ENCODE results near the gene PRDX5. TPM values are rescaled to one million over a fixed set of nuclear protein-coding genes. Genes with fewer than 3 reads are reported as not detected.

The PRDX5 gene
- total RNA-seq, 2 experiments from 2014 or later: 137 to 139 TPM

DNA sequence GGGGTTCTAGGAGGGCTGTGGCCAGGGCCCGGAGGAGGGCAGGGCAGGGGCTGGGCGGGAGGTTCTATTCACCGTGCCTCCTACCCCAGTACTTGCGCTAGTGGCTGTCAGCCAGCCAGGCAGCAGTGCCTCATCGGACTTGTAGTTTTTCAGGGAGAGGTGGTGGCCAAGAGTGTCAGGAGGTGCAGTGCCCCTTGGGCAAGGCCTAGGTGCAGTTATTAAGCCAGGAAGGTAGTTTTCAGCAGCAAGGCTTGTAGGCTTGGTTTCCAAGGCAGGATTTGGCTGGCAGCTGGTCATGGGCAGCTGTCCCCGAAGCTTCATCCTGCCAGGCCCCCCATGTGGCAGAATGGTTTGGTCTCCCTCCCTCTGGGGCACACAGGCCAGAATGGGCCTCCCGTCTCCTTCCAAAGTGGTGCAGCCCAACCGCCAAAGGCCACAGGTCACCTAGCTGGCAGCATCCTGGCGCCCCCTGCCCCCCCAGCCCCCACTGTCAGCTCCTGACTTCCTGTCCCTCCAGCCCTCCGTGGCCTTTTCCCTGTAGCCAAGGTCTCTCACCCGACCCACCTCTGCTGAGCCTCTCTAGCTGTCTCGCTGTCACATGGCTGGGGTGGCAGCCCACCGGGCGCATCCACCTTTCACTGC lies 30.6 kb downstream of the PRDX5 start:
- H3K27ac Mint-ChIP-seq: no peak overlapping the region
- POLR2A ChIA-PET: interaction anchor here (4.2 kb wide), 1 partner anchor 10 kb away, joined by 29 read pairs; the partner anchor contains the start of gene RPS6KA4

DNA sequence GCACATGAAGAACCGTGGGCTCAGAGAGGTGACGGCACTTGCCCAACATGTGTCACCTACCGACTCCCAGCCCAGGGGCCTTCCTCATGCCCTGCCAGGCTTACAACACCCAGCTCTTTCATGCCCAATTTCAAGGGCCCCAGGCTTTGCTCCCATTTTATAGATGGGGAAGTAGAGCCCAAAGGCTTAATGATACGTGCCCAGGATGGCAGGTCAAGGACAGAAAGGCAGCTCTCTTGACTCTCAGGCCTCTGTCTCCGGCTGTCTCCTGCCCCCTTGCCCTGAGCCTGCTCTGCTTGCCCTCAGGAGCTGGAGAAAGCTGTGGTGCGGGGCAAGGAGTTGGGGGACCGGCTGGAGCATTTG lies 31.1 kb downstream of the PRDX5 start:
- ChIA-PET CTCF (interaction anchor here (1.2 to 1.3 kb wide), 2 partner anchors 9 to 17 kb away, joined by 3 to 4 read pairs; no protein-coding TSS in a partner anchor), POLR2A (interaction anchor here (0.6 to 4.2 kb wide), 2 partner anchors 10 to 11 kb away, joined by 3 to 29 read pairs; partner anchors contain the start of gene RPS6KA4)
- H3K27ac Mint-ChIP-seq: no peak overlapping the region

More for the DNA sequence above, 30.6 kb downstream of the PRDX5 start:
- peaks cover 20% of the 10 kb centered on the region for H3K36me3 Mint-ChIP-seq (ENCODE audit: low read depth)
- no peak overlapping the region for H3K4me3 Mint-ChIP-seq
- no peaks in the 10 kb centered on the region for H3K27me3 Mint-ChIP-seq
- H3K4me1 Mint-ChIP-seq: peaks cover 13% of the 10 kb centered on the region
- H3K9me3 Mint-ChIP-seq: no peaks in the 10 kb centered on the region
- CTCF ChIA-PET: interaction anchor here (1.2 kb wide), 1 partner anchor 10 kb away, joined by 3 read pairs; no protein-coding TSS in a partner anchor
- DNase-seq: no peak

DNA sequence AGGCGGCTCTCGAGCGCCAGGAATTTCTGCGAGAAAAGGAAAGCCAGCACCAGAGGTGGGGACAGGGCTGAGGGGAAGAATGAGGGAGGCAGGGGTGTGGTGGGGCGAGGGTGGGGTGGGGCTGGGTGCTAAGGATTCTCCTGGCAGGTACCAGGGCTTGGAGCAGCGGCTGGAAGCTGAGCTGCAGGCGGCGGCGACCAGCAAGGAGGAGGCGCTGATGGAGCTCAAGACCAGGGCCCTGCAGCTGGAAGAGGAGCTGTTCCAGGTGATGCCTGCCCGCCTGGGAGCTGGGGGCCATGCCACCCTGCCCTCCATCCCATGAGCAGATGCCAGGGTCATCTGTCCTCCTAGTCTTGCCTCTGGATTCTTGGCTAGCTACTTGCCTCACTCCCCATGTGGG lies 31.5 kb downstream of the PRDX5 start:
- H3K9me3 Mint-ChIP-seq: no peaks in the 10 kb centered on the region
- ChIA-PET CTCF (interaction anchor here (1.3 kb wide), 1 partner anchor 18 kb away, joined by 4 read pairs; no protein-coding TSS in a partner anchor), POLR2A (interaction anchor here (0.6 to 4.2 kb wide), 3 partner anchors 9 to 11 kb away, joined by 3 to 29 read pairs (median 4); partner anchors contain the start of genes CCDC88B and RPS6KA4)
- H3K4me3 Mint-ChIP-seq: no peak overlapping the region
- H3K27ac Mint-ChIP-seq: no peak overlapping the region
- DNase-seq: no peak
- H3K4me1 Mint-ChIP-seq: peaks cover 13% of the 10 kb centered on the region
- H3K36me3 Mint-ChIP-seq (ENCODE audit: low read depth): peaks cover 20% of the 10 kb centered on the region
- no peaks in the 10 kb centered on the region for H3K27me3 Mint-ChIP-seq

More for the DNA sequence above, 31.1 kb downstream of the PRDX5 start:
- Mint-ChIP-seq H3K4me1 (peaks cover 13% of the 10 kb centered on the region), H3K4me3 (no peak overlapping the region), H3K9me3 (no peaks in the 10 kb centered on the region), H3K36me3 (ENCODE audit: low read depth) (peaks cover 20% of the 10 kb centered on the region), H3K27me3 (no peaks in the 10 kb centered on the region)
- DNase-seq: no peak

DNA sequence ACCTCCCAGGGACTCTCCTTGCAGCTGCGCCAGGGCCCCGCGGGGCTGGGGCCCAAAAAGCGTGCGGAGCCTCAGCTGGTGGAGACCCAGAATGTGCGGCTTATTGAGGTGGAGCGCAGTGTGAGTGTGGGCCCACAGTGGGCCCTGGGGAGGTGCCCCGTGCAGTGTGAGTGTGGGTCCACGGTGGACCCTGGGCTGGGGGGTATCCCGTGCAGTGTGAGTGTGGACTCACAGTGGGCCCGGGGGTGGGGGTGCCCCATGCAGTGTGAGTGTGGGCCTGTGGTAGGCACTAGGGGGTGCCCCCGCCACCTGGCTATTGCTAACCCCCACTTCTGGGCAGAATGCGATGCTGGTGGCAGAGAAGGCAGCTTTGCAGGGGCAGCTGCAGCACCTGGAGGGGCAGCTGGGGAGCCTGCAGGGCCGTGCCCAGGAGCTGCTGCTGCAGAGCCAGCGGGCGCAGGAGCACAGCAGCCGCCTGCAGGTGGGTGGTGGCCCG lies 33.3 kb downstream of the PRDX5 start:
- no peaks in the 10 kb centered on the region for H3K9me3 Mint-ChIP-seq
- POLR2A ChIA-PET: interaction anchor here (0.7 to 4.2 kb wide), 4 partner anchors 8 to 33 kb away, joined by 3 to 29 read pairs (median 9); partner anchors contain the start of genes CCDC88B, PRDX5, RPS6KA4 and TRMT112
- no peaks in the 10 kb centered on the region for H3K27me3 Mint-ChIP-seq
- no peak overlapping the region for H3K27ac Mint-ChIP-seq
- no peak for DNase-seq
- CTCF ChIA-PET: no interaction called here
- peaks cover 5% of the 10 kb centered on the region for H3K4me1 Mint-ChIP-seq
- H3K4me3 Mint-ChIP-seq: no peak overlapping the region
- peaks cover 12% of the 10 kb centered on the region for H3K36me3 Mint-ChIP-seq (ENCODE audit: low read depth)

DNA sequence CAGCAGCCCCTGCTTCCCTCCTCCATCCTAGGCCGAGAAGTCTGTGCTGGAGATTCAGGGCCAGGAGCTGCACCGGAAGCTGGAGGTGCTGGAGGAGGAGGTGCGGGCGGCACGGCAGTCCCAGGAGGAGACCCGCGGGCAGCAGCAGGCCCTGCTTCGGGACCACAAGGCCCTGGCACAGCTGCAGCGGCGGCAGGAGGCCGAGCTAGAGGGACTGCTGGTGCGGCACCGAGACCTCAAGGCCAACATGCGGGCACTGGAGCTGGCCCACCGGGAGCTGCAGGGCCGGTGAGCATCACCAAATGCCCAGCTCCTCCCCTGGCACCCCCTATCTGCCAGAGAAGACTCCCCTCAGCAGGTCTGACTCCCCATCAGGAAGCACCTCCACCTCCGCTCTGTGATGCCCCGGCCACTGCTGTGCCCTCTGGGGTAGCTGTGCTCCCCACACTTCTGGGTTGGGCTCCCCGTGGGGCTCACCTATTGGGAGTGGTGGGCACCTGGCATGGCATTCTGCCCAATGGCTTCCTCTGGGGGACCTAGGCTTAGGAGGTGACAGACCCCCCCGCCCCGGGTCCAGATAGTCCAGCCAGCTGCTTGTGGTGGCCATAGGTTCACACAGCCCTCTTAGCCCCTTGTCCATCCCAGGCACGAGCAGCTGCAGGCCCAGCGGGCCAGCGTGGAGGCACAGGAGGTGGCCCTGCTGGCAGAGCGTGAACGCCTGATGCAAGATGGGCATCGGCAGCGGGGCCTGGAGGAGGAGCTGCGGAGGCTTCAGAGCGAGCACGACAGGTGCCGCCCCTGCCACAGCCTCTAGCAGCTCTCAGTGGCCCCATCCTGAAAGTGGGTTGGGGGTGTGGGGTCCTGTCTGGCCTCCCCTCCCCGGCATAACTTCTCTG lies 34.4 kb downstream of the PRDX5 start:
- CTCF ChIA-PET: interaction anchor here (0.7 to 3.9 kb wide), 2 partner anchors 10 to 21 kb away, joined by 3 to 16 read pairs; no protein-coding TSS in a partner anchor

DNA sequence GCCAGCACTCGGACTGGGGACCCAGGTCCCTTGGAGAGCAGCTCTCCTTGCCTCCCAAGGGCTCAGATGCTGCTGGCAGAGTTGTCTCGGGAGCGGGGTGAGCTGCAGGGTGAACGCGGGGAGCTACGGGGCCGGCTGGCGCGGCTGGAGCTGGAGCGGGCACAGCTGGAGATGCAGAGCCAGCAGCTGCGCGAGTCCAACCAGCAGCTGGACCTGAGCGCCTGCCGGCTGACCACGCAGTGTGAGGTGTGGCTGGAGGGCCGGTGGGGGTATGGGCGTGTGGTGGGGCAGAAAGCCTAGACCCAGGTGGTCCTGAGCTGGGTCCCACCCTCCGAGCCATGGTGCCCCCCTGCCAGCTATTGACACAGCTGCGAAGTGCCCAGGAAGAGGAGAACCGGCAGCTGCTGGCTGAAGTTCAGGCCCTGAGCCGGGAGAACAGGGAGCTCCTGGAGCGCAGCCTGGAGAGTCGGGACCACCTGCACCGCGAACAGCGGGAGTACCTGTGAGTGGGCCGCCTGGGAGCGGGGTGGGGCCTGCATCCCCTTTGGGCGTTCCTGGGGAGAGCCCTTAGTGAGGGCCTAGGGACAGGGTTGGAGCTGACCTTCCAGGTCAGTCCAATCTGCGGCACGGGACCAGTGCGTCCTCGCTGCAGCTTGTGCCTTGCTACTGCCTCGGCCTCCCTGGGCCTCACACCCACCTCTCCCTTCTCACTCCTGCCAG lies 35.2 kb downstream of the PRDX5 start:
- no peak for DNase-seq
- Mint-ChIP-seq H3K36me3 (ENCODE audit: low read depth) (peaks cover 9% of the 10 kb centered on the region), H3K27me3 (no peaks in the 10 kb centered on the region), H3K4me3 (no peak overlapping the region), H3K4me1 (peaks cover 13% of the 10 kb centered on the region), H3K9me3 (no peaks in the 10 kb centered on the region), H3K27ac (no peak overlapping the region)
- CTCF ChIA-PET: interaction anchor here (0.7 to 3.9 kb wide), 2 partner anchors 11 to 21 kb away, joined by 3 to 16 read pairs; no protein-coding TSS in a partner anchor
- POLR2A ChIA-PET: interaction anchor here (1.3 to 4.2 kb wide), 3 partner anchors 13 to 36 kb away, joined by 4 to 13 read pairs (median 13); partner anchors contain the start of genes CCDC88B, PRDX5 and TRMT112

More for the DNA sequence above, 34.4 kb downstream of the PRDX5 start:
- Mint-ChIP-seq H3K4me3 (no peak overlapping the region), H3K27me3 (no peaks in the 10 kb centered on the region), H3K36me3 (ENCODE audit: low read depth) (peaks cover 8% of the 10 kb centered on the region), H3K9me3 (no peaks in the 10 kb centered on the region), H3K4me1 (peaks cover 6% of the 10 kb centered on the region), H3K27ac (no peak overlapping the region)
- POLR2A ChIA-PET: interaction anchor here (1.3 to 4.2 kb wide), 3 partner anchors 12 to 35 kb away, joined by 4 to 13 read pairs (median 13); partner anchors contain the start of genes CCDC88B, PRDX5 and TRMT112
- no peak for DNase-seq

DNA sequence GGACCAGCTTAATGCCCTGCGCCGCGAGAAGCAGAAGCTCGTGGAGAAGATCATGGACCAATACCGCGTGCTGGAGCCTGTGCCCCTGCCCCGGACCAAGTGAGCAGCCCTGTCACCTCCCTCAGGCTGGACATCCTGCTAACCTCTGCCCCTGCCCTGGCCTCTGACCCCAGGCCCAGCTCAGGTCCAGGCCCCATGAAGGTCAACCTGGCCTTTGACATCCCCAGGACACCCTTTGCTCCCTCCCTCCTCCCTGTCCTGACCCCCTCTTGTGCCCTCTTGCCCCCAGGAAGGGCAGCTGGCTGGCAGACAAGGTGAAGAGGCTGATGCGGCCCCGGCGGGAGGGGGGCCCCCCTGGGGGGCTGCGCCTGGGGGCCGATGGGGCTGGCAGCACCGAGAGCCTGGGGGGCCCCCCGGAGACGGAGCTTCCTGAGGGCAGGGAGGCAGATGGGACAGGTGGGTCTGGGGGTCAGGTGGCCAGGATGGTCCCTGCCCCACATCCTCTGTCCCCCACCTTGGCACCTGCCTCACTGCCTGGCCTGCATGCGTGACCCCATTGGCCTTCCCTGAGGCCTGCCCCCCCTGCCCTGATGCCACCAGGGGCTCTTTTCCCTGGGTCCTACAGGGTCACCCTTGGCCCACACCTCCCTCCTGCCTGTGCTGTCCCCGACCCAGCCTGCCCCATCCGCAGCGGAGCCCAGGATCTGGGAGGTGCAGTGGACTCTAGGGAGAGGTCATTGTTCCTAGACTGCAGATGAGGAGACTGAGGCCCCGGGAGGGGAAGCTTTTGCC lies 36.0 kb downstream of the PRDX5 start:
- H3K4me3 Mint-ChIP-seq: no peak overlapping the region
- no peaks in the 10 kb centered on the region for H3K9me3 Mint-ChIP-seq
- CTCF ChIA-PET: interaction anchor here (0.7 to 3.9 kb wide), 3 partner anchors 12 to 23 kb away, joined by 3 to 16 read pairs (median 6); no protein-coding TSS in a partner anchor
- no peak for DNase-seq
- H3K4me1 Mint-ChIP-seq: peaks cover 15% of the 10 kb centered on the region
- POLR2A ChIA-PET: interaction anchor here (1.3 to 4.2 kb wide), 3 partner anchors 14 to 37 kb away, joined by 4 to 13 read pairs (median 13); partner anchors contain the start of genes CCDC88B, PRDX5 and TRMT112
- no peak overlapping the region for H3K27ac Mint-ChIP-seq
- peaks cover 7% of the 10 kb centered on the region for H3K36me3 Mint-ChIP-seq (ENCODE audit: low read depth)
- H3K27me3 Mint-ChIP-seq: no peaks in the 10 kb centered on the region

DNA sequence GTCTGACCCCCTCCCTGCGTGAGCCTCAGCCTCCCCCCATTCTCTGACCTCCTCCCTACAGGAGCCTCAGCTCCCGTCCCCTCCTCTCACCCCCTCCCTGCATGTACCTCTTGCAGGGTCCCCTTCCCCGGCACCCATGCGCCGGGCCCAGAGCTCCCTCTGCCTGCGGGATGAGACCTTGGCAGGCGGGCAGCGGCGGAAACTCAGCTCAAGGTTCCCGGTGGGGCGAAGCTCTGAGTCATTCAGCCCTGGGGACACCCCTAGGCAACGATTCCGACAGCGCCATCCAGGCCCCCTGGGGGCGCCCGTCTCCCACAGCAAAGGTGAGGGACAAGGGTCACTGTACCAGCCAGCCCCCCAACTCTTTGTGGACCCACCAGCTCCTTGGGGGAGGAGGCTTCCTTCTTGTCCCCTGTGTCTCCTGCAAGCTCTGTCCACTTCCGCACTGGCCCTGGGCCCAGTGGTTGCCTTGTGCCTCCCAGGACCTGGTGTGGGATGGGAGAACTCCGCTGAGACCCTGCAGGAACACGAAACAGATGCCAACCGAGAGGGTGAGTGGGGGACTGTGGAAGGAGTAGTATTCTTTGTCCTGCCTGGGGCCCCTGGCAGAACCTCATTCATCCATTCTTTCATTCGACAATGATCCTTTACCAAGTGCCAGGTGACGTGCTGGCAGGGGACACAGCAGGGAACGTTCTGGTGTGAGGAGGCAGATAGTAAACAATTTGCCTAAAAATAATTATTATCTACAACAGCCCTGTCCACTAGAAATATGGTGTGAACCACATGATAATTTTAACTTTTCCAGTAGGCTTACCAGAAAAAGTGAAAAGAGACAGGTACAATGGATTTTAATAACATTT lies 37.4 kb downstream of the PRDX5 start:
- CTCF ChIA-PET: interaction anchor here (0.6 to 3.9 kb wide), 8 partner anchors 13 to 149 kb away, joined by 3 to 16 read pairs (median 4); partner anchors contain the start of genes FERMT3 and PRDX5
- peak; percentile 26 for DNase-seq
- Mint-ChIP-seq H3K4me1 (peaks cover 25% of the 10 kb centered on the region), H3K9me3 (no peaks in the 10 kb centered on the region), H3K36me3 (ENCODE audit: low read depth) (peaks cover 11% of the 10 kb centered on the region), H3K4me3 (no peak overlapping the region), H3K27me3 (no peaks in the 10 kb centered on the region), H3K27ac (no peak overlapping the region)
- POLR2A ChIA-PET: interaction anchor here (0.6 to 4.2 kb wide), 3 partner anchors 9 to 38 kb away, joined by 3 to 13 read pairs (median 13); partner anchors contain the start of genes CCDC88B, PRDX5 and TRMT112

DNA sequence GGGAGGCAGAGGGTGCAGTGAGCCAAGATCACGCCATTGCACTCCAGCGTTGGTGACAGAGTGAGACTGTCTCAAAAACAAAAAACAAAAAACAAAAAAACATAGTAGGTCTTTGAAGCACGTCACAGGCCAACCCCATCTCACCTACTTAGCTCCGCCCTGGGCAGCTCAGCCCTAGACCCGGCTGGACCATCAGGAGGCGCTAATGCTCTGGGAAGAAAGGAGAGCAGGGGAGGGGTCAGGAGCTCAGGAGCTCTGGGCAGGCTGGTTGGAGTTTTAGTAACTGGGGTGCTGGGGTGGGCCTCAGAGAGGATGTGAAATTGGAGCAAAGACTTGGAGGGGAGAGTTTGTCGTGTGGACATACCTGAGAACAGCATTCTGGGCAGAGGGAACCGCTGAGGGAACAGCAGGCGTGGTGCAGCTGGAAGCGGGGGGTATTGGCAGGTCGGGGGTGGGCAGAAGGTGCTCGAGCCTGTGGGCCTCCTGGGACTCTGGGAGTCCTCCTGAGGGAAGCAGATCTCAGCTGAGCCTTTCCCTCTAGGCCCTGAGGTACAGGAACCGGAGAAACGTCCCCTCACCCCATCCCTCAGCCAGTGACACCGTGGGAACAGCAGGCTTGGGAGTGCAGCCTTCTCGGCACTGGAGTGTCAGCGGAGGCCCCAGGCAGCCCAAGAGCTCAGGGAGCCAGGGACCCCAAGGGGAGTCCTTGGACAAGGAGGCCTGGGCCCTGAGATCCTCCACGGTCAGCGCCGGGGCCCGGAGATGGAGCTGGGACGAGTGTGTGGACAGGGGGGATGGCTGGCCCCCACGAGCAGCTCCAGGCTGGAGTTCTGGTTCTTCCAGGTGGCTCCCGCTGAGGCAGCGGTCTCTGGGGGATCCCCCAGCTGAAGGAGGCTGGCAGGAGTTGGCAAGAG lies 38.8 kb downstream of the PRDX5 start:
- Mint-ChIP-seq H3K27ac (peak overlapping the region; percentile 72), H3K36me3 (ENCODE audit: low read depth) (peaks cover 22% of the 10 kb centered on the region), H3K4me1 (peaks cover 36% of the 10 kb centered on the region), H3K9me3 (no peaks in the 10 kb centered on the region), H3K27me3 (no peaks in the 10 kb centered on the region), H3K4me3 (peak overlapping the region; percentile 10)
- ChIA-PET CTCF (interaction anchor here (0.9 to 4.1 kb wide), 10 partner anchors 14 to 150 kb away, joined by 3 to 28 read pairs (median 5); partner anchors contain the start of genes CCDC88B, FERMT3, PRDX5 and TRMT112), POLR2A (interaction anchor here (0.6 to 5.1 kb wide), 4 partner anchors 7 to 39 kb away, joined by 3 to 29 read pairs (median 3); partner anchors contain the start of genes PRDX5 and TRMT112)
- peak; percentile 53 for DNase-seq

All from activated CD4-positive, alpha-beta memory T cell treated with anti-CD3 and anti-CD28 coated beads, Interleukin-2, amount 10 ng/mL, durations not matched to agents 7 days and 5 days (primary cell).